GM12891 (cell line): ENCODE measurements around the gene NUDT14.

Source experiments
- POLR2A ChIP-seq: IDR thresholded peaks from 2 replicates; pipeline ENCODE4 v1.6.1; 2011; ENCODE audit warnings: low read depth, low read length, control low read depth
- POLR2AphosphoS5 ChIP-seq: IDR thresholded peaks from 2 replicates; pipeline ENCODE4 v1.6.1; 2011; ENCODE audit warnings: low read depth, low read length, control low read depth
- POU2F2 ChIP-seq: IDR thresholded peaks from 2 replicates; pipeline ENCODE4 v1.6.1; 2011; ENCODE audit warnings: low read depth, mild to moderate bottlenecking, control low read depth, low read length, moderate library complexity
- SPI1 ChIP-seq: IDR thresholded peaks from 2 replicates; pipeline ENCODE4 v1.6.1; 2011; ENCODE audit warnings: low read depth, low read length, control low read depth
- TAF1 ChIP-seq: IDR thresholded peaks from 2 replicates; pipeline ENCODE4 v1.6.1; 2011; ENCODE audit warnings: low read depth, low read length, control low read depth

- TF ChIP-seq POLR2A (no peak), SPI1 (no peak), TAF1 (no peak), POLR2AphosphoS5 (no peak), POU2F2 (no peak)
Measured at GRCh38 chr14:105123981-105124765, 56.9 kb downstream of the NUDT14 start.
